22Rv1 (cell line): ENCODE results near the gene SLC2A13.

ENCODE experiments used
- H3K27ac ChIP-seq: fragments of 450-650 bp; 2 replicates; pipeline ENCODE4 v1.5.1; 2017
- ZFX ChIP-seq: fragments of 450-650 bp; IDR thresholded peaks from 2 replicates; pipeline ENCODE4 v1.6.1; 2017; ENCODE audit warnings: antibody characterized with exemption, borderline replicate concordance
- TF ChIP-seq, protein P1 (sequence below): fragments of 450-650 bp; IDR thresholded peaks from 2 replicates; pipeline ENCODE4 v1.5.1; 2017; ENCODE audit warnings: mild to moderate bottlenecking

Gene SLC2A13

GRCh38 chr12:40104461-40105264 lies 1.2 kb downstream of the SLC2A13 start:
- TF ChIP-seq ZFX, result no peak
- TF ChIP-seq, protein P1, sequence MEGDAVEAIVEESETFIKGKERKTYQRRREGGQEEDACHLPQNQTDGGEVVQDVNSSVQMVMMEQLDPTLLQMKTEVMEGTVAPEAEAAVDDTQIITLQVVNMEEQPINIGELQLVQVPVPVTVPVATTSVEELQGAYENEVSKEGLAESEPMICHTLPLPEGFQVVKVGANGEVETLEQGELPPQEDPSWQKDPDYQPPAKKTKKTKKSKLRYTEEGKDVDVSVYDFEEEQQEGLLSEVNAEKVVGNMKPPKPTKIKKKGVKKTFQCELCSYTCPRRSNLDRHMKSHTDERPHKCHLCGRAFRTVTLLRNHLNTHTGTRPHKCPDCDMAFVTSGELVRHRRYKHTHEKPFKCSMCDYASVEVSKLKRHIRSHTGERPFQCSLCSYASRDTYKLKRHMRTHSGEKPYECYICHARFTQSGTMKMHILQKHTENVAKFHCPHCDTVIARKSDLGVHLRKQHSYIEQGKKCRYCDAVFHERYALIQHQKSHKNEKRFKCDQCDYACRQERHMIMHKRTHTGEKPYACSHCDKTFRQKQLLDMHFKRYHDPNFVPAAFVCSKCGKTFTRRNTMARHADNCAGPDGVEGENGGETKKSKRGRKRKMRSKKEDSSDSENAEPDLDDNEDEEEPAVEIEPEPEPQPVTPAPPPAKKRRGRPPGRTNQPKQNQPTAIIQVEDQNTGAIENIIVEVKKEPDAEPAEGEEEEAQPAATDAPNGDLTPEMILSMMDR, result no peak
- no peak overlapping the region for H3K27ac ChIP-seq

DNA sequence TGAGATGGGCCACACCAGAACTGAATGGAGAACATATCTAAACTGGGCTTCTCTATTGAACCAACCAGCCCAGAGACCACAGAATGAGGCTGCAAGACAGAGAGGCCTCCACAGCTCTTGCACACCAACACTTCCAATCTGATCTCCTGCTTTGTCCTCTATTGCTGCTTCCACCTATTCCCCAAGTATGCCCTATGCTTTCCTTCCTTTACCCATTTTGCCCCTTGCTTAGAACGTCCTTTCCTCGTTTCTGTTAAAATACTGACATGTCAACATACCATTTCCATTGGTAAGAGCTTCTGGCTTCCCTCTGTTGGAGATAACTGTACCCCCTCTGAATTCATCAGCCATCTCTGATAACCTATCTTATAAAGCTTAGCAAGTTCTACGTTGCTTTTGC lies 2.8 kb downstream of the SLC2A13 start:
- TF ChIP-seq, protein P1, result no peak
- no peak for TF ChIP-seq ZFX
- no peak overlapping the region for H3K27ac ChIP-seq

DNA sequence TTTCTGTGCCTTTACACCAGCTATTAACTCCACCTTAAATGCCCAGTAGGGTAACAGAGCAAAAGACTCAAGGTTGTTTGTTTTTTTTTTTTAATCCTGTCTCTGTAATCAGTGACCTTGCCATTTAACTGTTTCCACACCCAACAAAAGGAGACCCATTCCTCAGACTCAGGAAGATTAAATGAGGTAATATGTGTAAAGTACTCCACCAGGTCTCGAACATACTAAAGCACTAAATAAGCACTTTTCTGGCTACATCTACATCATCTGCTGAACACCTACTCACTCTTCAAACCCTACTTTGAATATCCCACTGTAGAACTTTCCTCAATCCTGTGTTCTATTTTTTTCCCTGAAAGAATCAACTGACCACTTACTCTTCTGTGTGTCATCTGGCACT lies 4.1 kb downstream of the SLC2A13 start:
- TF ChIP-seq, protein P1, result no peak
- TF ChIP-seq ZFX, result no peak

GRCh38 chr12:40099423-40099853 lies 6.4 kb downstream of the SLC2A13 start:
- TF ChIP-seq ZFX, result no peak
- TF ChIP-seq, protein P1, result no peak
- no peak overlapping the region for H3K27ac ChIP-seq

More for the DNA sequence above, 4.1 kb downstream of the SLC2A13 start:
- no peak overlapping the region for H3K27ac ChIP-seq

DNA sequence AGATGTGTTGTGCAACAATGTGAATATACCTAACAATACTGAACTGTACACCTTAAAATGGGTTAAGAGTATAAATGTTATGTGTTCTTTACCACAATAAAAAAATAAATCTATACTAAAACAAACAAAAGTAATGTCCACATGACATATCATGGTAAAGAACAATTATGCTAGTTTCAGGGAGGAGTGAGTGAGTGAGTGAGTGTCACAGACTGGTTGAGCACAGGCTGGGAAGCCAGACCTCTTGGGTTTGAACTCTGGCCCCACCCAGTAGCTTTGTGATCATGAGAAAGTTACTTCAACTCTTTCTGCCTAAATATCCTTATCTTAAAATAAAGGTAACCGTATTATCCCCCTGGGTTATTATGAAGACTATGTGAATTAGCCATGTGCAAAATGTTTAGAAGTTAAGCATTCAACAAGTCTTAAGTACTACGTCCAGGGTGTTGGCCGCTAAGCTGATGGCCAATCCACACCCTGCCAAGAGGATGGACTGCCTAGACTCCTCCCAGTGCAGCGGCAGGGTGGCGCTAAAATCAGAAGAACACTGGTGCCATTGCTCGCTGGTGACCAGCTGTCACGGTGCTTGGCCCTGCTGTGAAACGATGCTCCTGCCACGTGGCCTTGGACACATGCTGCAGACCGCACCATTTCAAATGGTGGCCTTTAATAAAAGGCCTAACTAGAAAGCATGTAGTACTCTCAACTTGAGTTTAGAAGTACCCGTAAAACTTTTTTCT lies 7.3 kb downstream of the SLC2A13 start:
- TF ChIP-seq ZFX, result no peak
- TF ChIP-seq, protein P1, result no peak
- H3K27ac ChIP-seq, result no peak overlapping the region

GRCh38 chr12:40093512-40093911 lies 12.4 kb downstream of the SLC2A13 start:
- no peak overlapping the region for H3K27ac ChIP-seq
- TF ChIP-seq, protein P1, result no peak
- TF ChIP-seq ZFX, result no peak

GRCh38 chr12:40086471-40086870 lies 19.4 kb downstream of the SLC2A13 start:
- TF ChIP-seq ZFX, result no peak
- TF ChIP-seq, protein P1, result no peak
- H3K27ac ChIP-seq, result no peak overlapping the region
